Activated CD8-positive, alpha-beta T cell treated with anti-CD3 and anti-CD28 coated beads for 36 hours (primary cell): ENCODE data around the gene ZDHHC16. TPM values are rescaled to one million over a fixed set of nuclear protein-coding genes. Genes with fewer than 3 reads are reported as not detected.
"Not testable (repeated sequence)": the region's sequence is repeated elsewhere in the genome, so short reads cannot be mapped to it uniquely, and the experiment has no call there.

ENCODE experiments used
- ATAC-seq: fragments of 200-7000 bp; cut with Tn5 transposase; one replicate; pipeline ENCODE4 v1.10.0; 2021; ENCODE audit warnings: mild to moderate bottlenecking, moderate library complexity
- CTCF ChIA-PET: fragments of 350-600 bp; sonication (Branson Sonifier 250); formaldehyde crosslinking; loops from one replicate; lab custom pipeline; 2021; ENCODE audit warnings: antibody characterized with exemption; lab: Charles Lee
- POLR2A ChIA-PET: fragments of 350-600 bp; sonication (Branson Sonifier 250); formaldehyde crosslinking; loops from one replicate; lab custom pipeline; 2021; ENCODE audit warnings: antibody characterized with exemption; lab: Charles Lee
- DNase-seq: peaks from one replicate; pipeline ENCODE4 v3.0.0-alpha.2; 2020
- H3K27ac Mint-ChIP-seq: one replicate; pipeline ENCODE4 v1.8.0; 2021; ENCODE audit warnings: mild to moderate bottlenecking, mixed read lengths
- H3K27me3 Mint-ChIP-seq: one replicate; pipeline ENCODE4 v1.8.0; 2021; ENCODE audit warnings: mixed read lengths
- H3K36me3 Mint-ChIP-seq: one replicate; pipeline ENCODE4 v1.8.0; 2021; ENCODE audit warnings: low read depth, mixed read lengths
- H3K4me1 Mint-ChIP-seq: one replicate; pipeline ENCODE4 v1.8.0; 2021; ENCODE audit warnings: low read depth, mixed read lengths
- H3K4me3 Mint-ChIP-seq: one replicate; pipeline ENCODE4 v1.8.0; 2021; ENCODE audit warnings: mild to moderate bottlenecking, moderate library complexity, mixed read lengths
- H3K9me3 Mint-ChIP-seq: one replicate; pipeline ENCODE4 v1.8.0; 2021; ENCODE audit warnings: mixed read lengths
- CTCF ChIP-seq: fragments of 200-600 bp; IDR thresholded peaks from one replicate; pipeline ENCODE4 v1.8.0; 2022; ENCODE audit warnings: antibody characterized with exemption, mild to moderate bottlenecking
- intact Hi-C: fragments of 100-400 bp; cut with micrococcal nuclease; formaldehyde crosslinking; loops from one replicate; pipeline ENCODE4 v1.10.0; 2022
- total RNA-seq, 2 experiments: library from RNA; stranded (reverse); gene quantifications; one replicate each; pipeline ENCODE4 v1.2.3, GENCODE V29; 2021

Gene ZDHHC16
- total RNA-seq, 2 experiments from 2014 or later: 23.8 to 25.2 TPM

- Mint-ChIP-seq H3K4me3 (no peak overlapping the region), H3K36me3 (peaks cover 4% of the 10 kb centered on the region), H3K27ac (no peak overlapping the region), H3K27me3 (no peaks in the 10 kb centered on the region), H3K9me3 (no peaks in the 10 kb centered on the region), H3K4me1 (peaks cover 15% of the 10 kb centered on the region)
- intact Hi-C loops: loop anchor here (10.0 kb wide), 1 partner anchor 91 kb away; the partner anchor contains the start of genes MMS19 and UBTD1
- no peak for TF ChIP-seq CTCF
- ChIA-PET CTCF (interaction anchor here (1.2 to 1.5 kb wide), 2 partner anchors 10 to 57 kb away, joined by 4 to 5 read pairs; no protein-coding TSS in a partner anchor), POLR2A (interaction anchor here (1.4 kb wide), 1 partner anchor 19 kb away, joined by 5 read pairs; no protein-coding TSS in a partner anchor)
- DNase-seq (no peak), ATAC-seq (no peak)
Measured at GRCh38 chr10:97404044-97404443, 41.9 kb upstream of the ZDHHC16 start.

- ATAC-seq (no peak), DNase-seq (no peak)
- H3K27me3 Mint-ChIP-seq: no peaks in the 10 kb centered on the region
- intact Hi-C loops: loop anchor here (2.0 to 10.0 kb wide), 3 partner anchors 23 to 89 kb away; partner anchors contain the start of genes MMS19 and UBTD1
- TF ChIP-seq CTCF: no peak
- H3K36me3 Mint-ChIP-seq: no peaks in the 10 kb centered on the region
- POLR2A ChIA-PET: interaction anchor here (3.5 kb wide), 1 partner anchor 22 kb away, joined by 15 read pairs; no protein-coding TSS in a partner anchor
- H3K9me3 Mint-ChIP-seq: no peaks in the 10 kb centered on the region
- peaks cover 10% of the 10 kb centered on the region for H3K4me1 Mint-ChIP-seq
- peak overlapping the region; percentile 42 for H3K27ac Mint-ChIP-seq
- H3K4me3 Mint-ChIP-seq: no peak overlapping the region
- CTCF ChIA-PET: interaction anchor here (1.0 to 11.1 kb wide), 9 partner anchors 13 to 148 kb away, joined by 3 to 108 read pairs (median 8); partner anchors contain the start of gene PGAM1
Measured at GRCh38 chr10:97406064-97406463, 39.9 kb upstream of the ZDHHC16 start.

GRCh38 chr10:97406483-97406882 lies 39.5 kb upstream of the ZDHHC16 start:
- not testable (repeated sequence) for H3K36me3 Mint-ChIP-seq, H3K27ac Mint-ChIP-seq, DNase-seq, H3K4me3 Mint-ChIP-seq, H3K4me1 Mint-ChIP-seq, H3K27me3 Mint-ChIP-seq, ATAC-seq, H3K9me3 Mint-ChIP-seq
- intact Hi-C loops: loop anchor here (2.0 to 10.0 kb wide), 3 partner anchors 22 to 88 kb away; partner anchors contain the start of genes MMS19 and UBTD1
- POLR2A ChIA-PET: interaction anchor here (3.5 kb wide), 1 partner anchor 21 kb away, joined by 15 read pairs; no protein-coding TSS in a partner anchor
- CTCF ChIA-PET: interaction anchor here (0.8 to 11.1 kb wide), 11 partner anchors 8 to 147 kb away, joined by 3 to 108 read pairs (median 6); partner anchors contain the start of gene PGAM1

GRCh38 chr10:97407211-97407951 lies 38.6 kb upstream of the ZDHHC16 start:
- H3K9me3 Mint-ChIP-seq: no peaks in the 10 kb centered on the region
- intact Hi-C loops: loop anchor here (2.0 to 10.0 kb wide), 3 partner anchors 21 to 87 kb away; partner anchors contain the start of genes MMS19 and UBTD1
- H3K27ac Mint-ChIP-seq: peak overlapping the region; percentile 62
- H3K4me1 Mint-ChIP-seq: peaks cover 10% of the 10 kb centered on the region
- CTCF ChIA-PET: interaction anchor here (0.7 to 11.1 kb wide), 21 partner anchors 8 to 146 kb away, joined by 3 to 108 read pairs (median 5); partner anchors contain the start of gene PGAM1
- POLR2A ChIA-PET: interaction anchor here (0.6 to 3.5 kb wide), 3 partner anchors 13 to 24 kb away, joined by 3 to 15 read pairs (median 4); no protein-coding TSS in a partner anchor
- no peaks in the 10 kb centered on the region for H3K36me3 Mint-ChIP-seq
- peak; percentile 75 for DNase-seq
- peak; percentile 96 for ATAC-seq
- no peaks in the 10 kb centered on the region for H3K27me3 Mint-ChIP-seq
- H3K4me3 Mint-ChIP-seq: peak overlapping the region; percentile 31
- peak; percentile 97 for TF ChIP-seq CTCF

- CTCF ChIA-PET: interaction anchor here (0.6 to 11.1 kb wide), 18 partner anchors 12 to 146 kb away, joined by 3 to 108 read pairs (median 5); partner anchors contain the start of gene PGAM1
- POLR2A ChIA-PET: interaction anchor here (0.6 to 3.5 kb wide), 4 partner anchors 12 to 35 kb away, joined by 3 to 15 read pairs (median 4); no protein-coding TSS in a partner anchor
- no peaks in the 10 kb centered on the region for H3K36me3 Mint-ChIP-seq
- peaks cover 15% of the 10 kb centered on the region for H3K4me1 Mint-ChIP-seq
- H3K27ac Mint-ChIP-seq: no peak overlapping the region
- no peak for TF ChIP-seq CTCF
- no peaks in the 10 kb centered on the region for H3K9me3 Mint-ChIP-seq
- H3K4me3 Mint-ChIP-seq: no peak overlapping the region
- H3K27me3 Mint-ChIP-seq: no peaks in the 10 kb centered on the region
- DNase-seq: no peak
- ATAC-seq: no peak
- intact Hi-C loops: loop anchor here (2.0 to 10.0 kb wide), 3 partner anchors 21 to 87 kb away; partner anchors contain the start of genes MMS19 and UBTD1
Measured at GRCh38 chr10:97407952-97408248, 38.1 kb upstream of the ZDHHC16 start.
